K562 (cell line): ENCODE results near the gene SLC35G2. TPM values are rescaled to one million over a fixed set of nuclear protein-coding genes. Genes with fewer than 3 reads are reported as not detected.

Source experiments
- ATAC-seq: fragments of 200-7000 bp; cut with Tn5 transposase; 3 replicates; pipeline ENCODE4 v1.9.1; 2020; ENCODE audit warnings: moderate library complexity
- BruUV-seq: library from RNA; stranded (reverse); fragments of 400-500 nt; replicated peaks from 2 replicates; lab custom pipeline; 2021; lab: Mats Ljungman, UMichigan
- CTCF ChIA-PET: fragments of 300-600 bp; formaldehyde crosslinking; extraction: SDS; loops from one replicate; lab custom pipeline; 2021; ENCODE audit warnings: low intra/inter-chr PET ratio; lab: Yijun Ruan, JAX
- POLR2A ChIA-PET: fragments of 300-600, 350-650 bp; sonication (Branson Sonifier 250); formaldehyde crosslinking; extraction: SDS; loops from one replicate; lab custom pipeline; 2021; ENCODE audit warnings: antibody characterized with exemption, inconsistent platforms; lab: Yijun Ruan, JAX
- DNase-seq, 4 experiments: peaks; one replicate each; pipeline versions ENCODE4 v3.0.0 to v3.0.0-alpha.2; 2011 to 2018; ENCODE audit warnings: low spot score in 3 of 4, mixed read lengths in 3 of 4; ENCODE audit errors: extremely low read depth in 1 of 4
- FAIRE-seq: peaks from 2 replicates; lab custom pipeline; 2011; peaks lifted over from hg19 to GRCh38; lab: Jason Lieb, UNC
- H2AFZ ChIP-seq: 2 replicates; pipeline ENCODE4 v1.6.0; 2011; ENCODE audit warnings: low read depth, low read length, control low read depth, inconsistent platforms
- H3K27ac ChIP-seq: fragments of 200-600 bp; 3 replicates; pipeline ENCODE4 v1.8.0; 2011; ENCODE audit warnings: low read depth, mild to moderate bottlenecking, control low read depth, inconsistent platforms, low read length, moderate library complexity, mixed read lengths; ENCODE audit errors: extremely low read depth
- H3K27me3 ChIP-seq, 2 experiments: fragments of 300-600 bp in 1 of 2; 2 replicates in 1 of 2; 3 replicates in 1 of 2; pipeline versions ENCODE4 v1.6.0 to v1.8.0; 2011; ENCODE audit warnings: inconsistent platforms in 2 of 2, low read length in 2 of 2, mild to moderate bottlenecking in 1 of 2, mixed read lengths in 1 of 2, moderate library complexity in 1 of 2; ENCODE audit not compliant: control insufficient read depth in 2 of 2, insufficient read depth in 2 of 2
- H3K36me3 ChIP-seq: fragments of 300-600 bp; 3 replicates; pipeline ENCODE4 v1.8.0; 2011; ENCODE audit warnings: mild to moderate bottlenecking, low read length, inconsistent platforms; ENCODE audit not compliant: control insufficient read depth, insufficient read depth
- H3K4me1 ChIP-seq, 2 experiments: fragments of 200-600 bp in 1 of 2; replicated peaks in 1 of 2; 2 replicates in 1 of 2; 3 replicates in 1 of 2; pipeline versions ENCODE4 v1.5.1 to v1.8.0; 2011; ENCODE audit warnings: inconsistent platforms in 2 of 2, low read length in 2 of 2, mild to moderate bottlenecking in 1 of 2, mixed read lengths in 1 of 2, moderate library complexity in 1 of 2; ENCODE audit not compliant: control insufficient read depth in 2 of 2, insufficient read depth in 2 of 2
- H3K4me2 ChIP-seq: 2 replicates; pipeline ENCODE4 v1.6.1; 2011; ENCODE audit warnings: low read length, control low read depth, inconsistent platforms, mixed read lengths; ENCODE audit not compliant: insufficient read depth
- H3K4me3 ChIP-seq: fragments of 200-600 bp; sonication (generic), shearing (Covaris generic); 2 replicates; pipeline ENCODE4 v1.5.1; 2016; ENCODE audit warnings: control low read depth, inconsistent platforms
- H3K79me2 ChIP-seq: fragments of 200-600 bp; 3 replicates; pipeline ENCODE4 v1.8.0; 2011; ENCODE audit warnings: low read length, inconsistent platforms; ENCODE audit not compliant: control insufficient read depth, insufficient read depth
- H3K9ac ChIP-seq, 2 experiments: 2 replicates each; pipeline versions ENCODE4 v1.6.0 to v1.6.1; 2011; ENCODE audit warnings: low read depth in 2 of 2, low read length in 2 of 2, control low read depth in 1 of 2, inconsistent platforms in 1 of 2, mild to moderate bottlenecking in 1 of 2, mixed read lengths in 1 of 2; ENCODE audit not compliant: insufficient read depth in 1 of 2
- H3K9me1 ChIP-seq: one replicate; pipeline ENCODE4 v1.6.0; 2011; ENCODE audit warnings: inconsistent platforms, mild to moderate bottlenecking, low read length, moderate library complexity; ENCODE audit not compliant: control insufficient read depth, insufficient read depth
- H3K9me3 ChIP-seq: replicated peaks from 2 replicates; pipeline ENCODE4 v1.5.1; 2011; ENCODE audit warnings: low read depth, low read length, inconsistent platforms; ENCODE audit not compliant: control insufficient read depth, insufficient read depth
- H4K20me1 ChIP-seq: replicated peaks from 2 replicates; pipeline ENCODE4 v1.6.1; 2011; ENCODE audit warnings: low read length, inconsistent platforms, mixed read lengths; ENCODE audit not compliant: control insufficient read depth, insufficient read depth
- ATF1 ChIP-seq, 2 experiments: fragments of 450-650 bp in 1 of 2; IDR thresholded peaks; 2 replicates each; pipeline ENCODE4 v1.6.1; 2016; ENCODE audit warnings: missing compliant biosample characterization in 1 of 2, missing genetic modification characterization in 1 of 2
- CREM ChIP-seq: IDR thresholded peaks from 2 replicates; pipeline ENCODE4 v1.6.1; 2014; ENCODE audit warnings: antibody characterized with exemption, low read depth
- HEY1 ChIP-seq: fragments of 250-450 bp; sonication (Bioruptor Pico); IDR thresholded peaks from 2 replicates; pipeline ENCODE4 v1.5.0; 2020; ENCODE audit warnings: mild to moderate bottlenecking, moderate library complexity, borderline replicate concordance
- JUND ChIP-seq, 2 experiments: IDR thresholded peaks; 2 replicates in 1 of 2; 3 replicates in 1 of 2; pipeline ENCODE4 v1.6.1; 2011; ENCODE audit warnings: borderline replicate concordance in 2 of 2, low read depth in 2 of 2, low read length in 2 of 2, improper control_type of control experiment in 1 of 2, missing biosample characterization in 1 of 2, missing genetic modification characterization in 1 of 2, missing genetic modification reagents in 1 of 2
- MCM5 ChIP-seq: fragments of 450-650 bp; IDR thresholded peaks from 2 replicates; pipeline ENCODE4 v1.6.1; 2016; ENCODE audit warnings: low read depth
- RAD21 ChIP-seq, 2 experiments: fragments of 250-450 bp in 1 of 2; fragments of 450-650 bp in 1 of 2; sonication (Bioruptor Pico) in 1 of 2; formaldehyde crosslinking in 1 of 2; IDR thresholded peaks in 1 of 2; conservative IDR thresholded peaks in 1 of 2; 2 replicates each; pipeline versions ENCODE4 v1.4.0 to v1.8.0; 2020 to 2022; ENCODE audit warnings: mild to moderate bottlenecking in 2 of 2, moderate library complexity in 1 of 2
- WGBS: fragments of 100-300 bp; shearing (Covaris generic); methylation state at CpG from one replicate; pipeline ENCODE4 v1.1.6; 2016; ENCODE audit warnings: low coverage, mixed read lengths; ENCODE audit not compliant: insufficient coverage; ENCODE audit errors: missing lambda C conversion rate; 5-methylcytosine and 5-hydroxymethylcytosine counted together
- in situ Hi-C: fragments of 300-500 bp; cut with MboI; formaldehyde crosslinking; loops from 4 replicates; pipeline ENCODE4 v1.15.0; 2018; ENCODE audit warnings: inconsistent platforms, mixed read lengths
- intact Hi-C: fragments of 100-400 bp; cut with micrococcal nuclease; formaldehyde crosslinking; loops from 2 replicates; pipeline ENCODE4 v1.14.2; 2022
- polyA plus RNA-seq, 8 experiments: library from polyadenylated mRNA; depleted of rRNA in 4 of 8; stranded (reverse) in 5 of 8; unstranded in 3 of 8; fragments of >200 nt; fragmentation: Nextera tagmentation in 2 of 8; fragmentation: Illumina TruSeq in 1 of 8; extraction: Ambion mirVana in 2 of 8; extraction: Trizol in 1 of 8; gene quantifications; 2 replicates each; pipeline versions ENCODE4 v1.2.1 to v1.2.3, GENCODE V29; 2011 to 2014; ENCODE audit warnings: inconsistent platforms in 1 of 8, missing spikeins in 1 of 8
- total RNA-seq, 7 experiments: library from RNA; depleted of rRNA in 6 of 7; stranded (reverse); fragments of >200 nt in 6 of 7; fragmentation: Illumina TruSeq in 2 of 7; extraction: Trizol in 2 of 7; gene quantifications; 2 replicates each; pipeline versions ENCODE4 v1.2.1 to v1.2.3, GENCODE V29; 2011 to 2021; ENCODE audit warnings: low replicate concordance in 1 of 7
- TF ChIP-seq, protein P1 (sequence below), 2 experiments: fragments of 450-650 bp; formaldehyde crosslinking in 1 of 2; IDR thresholded peaks; 2 replicates each; pipeline versions ENCODE4 v1.4.0 to v1.6.1; 2014 to 2020; ENCODE audit warnings: mild to moderate bottlenecking in 2 of 2, borderline replicate concordance in 1 of 2, low read depth in 1 of 2
- TF ChIP-seq, protein P2 (sequence below): IDR thresholded peaks from 3 replicates; pipeline ENCODE4 v1.6.1; 2011; ENCODE audit warnings: borderline replicate concordance, mild to moderate bottlenecking, moderate library complexity; ENCODE audit not compliant: insufficient read length; ENCODE audit errors: extremely low read depth

The SLC35G2 gene
- total and polyA plus RNA-seq, 9 of the 15 experiments (the other 6 are each of a cell fraction or from before 2014, with no cell fraction given): 2.6 to 5.9 (median 3.2) TPM

DNA sequence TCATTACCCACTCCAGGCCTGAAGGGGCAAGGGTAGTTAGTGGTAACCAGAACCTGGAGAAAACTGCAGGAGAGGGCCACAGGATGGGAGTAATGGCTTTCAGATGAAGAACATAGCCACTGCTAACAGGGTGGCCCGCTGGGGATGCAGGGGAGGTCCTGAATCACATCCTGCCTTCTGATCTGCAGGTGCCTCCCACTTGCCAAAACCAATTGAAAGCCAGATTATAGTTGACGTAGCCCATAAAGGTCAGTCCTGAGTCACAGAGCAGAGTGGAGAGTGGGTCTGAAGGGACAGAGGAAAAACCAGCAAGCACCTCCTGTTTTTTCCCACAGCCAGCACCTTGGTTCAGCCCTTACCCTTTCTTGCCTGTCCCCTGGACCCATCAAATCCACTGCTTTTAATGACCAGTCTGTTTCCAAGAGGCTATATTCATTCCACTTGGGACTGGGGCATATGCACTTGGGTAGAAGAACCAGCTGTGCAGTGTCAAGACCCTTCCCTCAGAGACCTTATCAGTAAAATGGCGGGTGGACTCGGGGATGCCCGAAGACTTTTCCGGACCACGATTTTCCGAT, 646 bp upstream of the SLC35G2 start:
- intact Hi-C loops: loop anchor here (1.0 kb wide), 1 partner anchor 196 kb away; no protein-coding TSS in a partner anchor
- TF ChIP-seq ATF1 (CRISPR knock-in tag; IDR thresholded peaks at IDR 0.05) (no peak), ATF1 (tag; IDR thresholded peaks at IDR 0.05) (peak; percentile 51), CREM (0 out of 2 replicates have a peak, but pooled peaks have one; percentile 40), RAD21 (CRISPR knock-in tag; conservative IDR thresholded peaks at IDR 0.05 in 1 of 2, IDR thresholded peaks at IDR 0.05 in 1 of 2) (peak; percentile 17 to 51; a peak in 2 of 4 replicates), MCM5 (no peak), JUND (IDR thresholded peaks at IDR 0.05; ENCODE audit: borderline replicate concordance, low read depth, low read length) (0 out of 2 replicates have a peak, but pooled peaks have one; percentile 24), JUND (tag; IDR thresholded peaks at IDR 0.05; ENCODE audit: borderline replicate concordance, low read depth, low read length) (no peak), HEY1 (no peak)
- TF ChIP-seq, protein P1, sequence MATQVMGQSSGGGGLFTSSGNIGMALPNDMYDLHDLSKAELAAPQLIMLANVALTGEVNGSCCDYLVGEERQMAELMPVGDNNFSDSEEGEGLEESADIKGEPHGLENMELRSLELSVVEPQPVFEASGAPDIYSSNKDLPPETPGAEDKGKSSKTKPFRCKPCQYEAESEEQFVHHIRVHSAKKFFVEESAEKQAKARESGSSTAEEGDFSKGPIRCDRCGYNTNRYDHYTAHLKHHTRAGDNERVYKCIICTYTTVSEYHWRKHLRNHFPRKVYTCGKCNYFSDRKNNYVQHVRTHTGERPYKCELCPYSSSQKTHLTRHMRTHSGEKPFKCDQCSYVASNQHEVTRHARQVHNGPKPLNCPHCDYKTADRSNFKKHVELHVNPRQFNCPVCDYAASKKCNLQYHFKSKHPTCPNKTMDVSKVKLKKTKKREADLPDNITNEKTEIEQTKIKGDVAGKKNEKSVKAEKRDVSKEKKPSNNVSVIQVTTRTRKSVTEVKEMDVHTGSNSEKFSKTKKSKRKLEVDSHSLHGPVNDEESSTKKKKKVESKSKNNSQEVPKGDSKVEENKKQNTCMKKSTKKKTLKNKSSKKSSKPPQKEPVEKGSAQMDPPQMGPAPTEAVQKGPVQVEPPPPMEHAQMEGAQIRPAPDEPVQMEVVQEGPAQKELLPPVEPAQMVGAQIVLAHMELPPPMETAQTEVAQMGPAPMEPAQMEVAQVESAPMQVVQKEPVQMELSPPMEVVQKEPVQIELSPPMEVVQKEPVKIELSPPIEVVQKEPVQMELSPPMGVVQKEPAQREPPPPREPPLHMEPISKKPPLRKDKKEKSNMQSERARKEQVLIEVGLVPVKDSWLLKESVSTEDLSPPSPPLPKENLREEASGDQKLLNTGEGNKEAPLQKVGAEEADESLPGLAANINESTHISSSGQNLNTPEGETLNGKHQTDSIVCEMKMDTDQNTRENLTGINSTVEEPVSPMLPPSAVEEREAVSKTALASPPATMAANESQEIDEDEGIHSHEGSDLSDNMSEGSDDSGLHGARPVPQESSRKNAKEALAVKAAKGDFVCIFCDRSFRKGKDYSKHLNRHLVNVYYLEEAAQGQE (IDR thresholded peaks at IDR 0.05; ENCODE audit: borderline replicate concordance): peak; percentile 35; the same call in 1 of the 2 replicates
- TF ChIP-seq, protein P1 (CRISPR knock-in tag; IDR thresholded peaks at IDR 0.05; ENCODE audit: low read depth): no peak
- TF ChIP-seq, protein P2, sequence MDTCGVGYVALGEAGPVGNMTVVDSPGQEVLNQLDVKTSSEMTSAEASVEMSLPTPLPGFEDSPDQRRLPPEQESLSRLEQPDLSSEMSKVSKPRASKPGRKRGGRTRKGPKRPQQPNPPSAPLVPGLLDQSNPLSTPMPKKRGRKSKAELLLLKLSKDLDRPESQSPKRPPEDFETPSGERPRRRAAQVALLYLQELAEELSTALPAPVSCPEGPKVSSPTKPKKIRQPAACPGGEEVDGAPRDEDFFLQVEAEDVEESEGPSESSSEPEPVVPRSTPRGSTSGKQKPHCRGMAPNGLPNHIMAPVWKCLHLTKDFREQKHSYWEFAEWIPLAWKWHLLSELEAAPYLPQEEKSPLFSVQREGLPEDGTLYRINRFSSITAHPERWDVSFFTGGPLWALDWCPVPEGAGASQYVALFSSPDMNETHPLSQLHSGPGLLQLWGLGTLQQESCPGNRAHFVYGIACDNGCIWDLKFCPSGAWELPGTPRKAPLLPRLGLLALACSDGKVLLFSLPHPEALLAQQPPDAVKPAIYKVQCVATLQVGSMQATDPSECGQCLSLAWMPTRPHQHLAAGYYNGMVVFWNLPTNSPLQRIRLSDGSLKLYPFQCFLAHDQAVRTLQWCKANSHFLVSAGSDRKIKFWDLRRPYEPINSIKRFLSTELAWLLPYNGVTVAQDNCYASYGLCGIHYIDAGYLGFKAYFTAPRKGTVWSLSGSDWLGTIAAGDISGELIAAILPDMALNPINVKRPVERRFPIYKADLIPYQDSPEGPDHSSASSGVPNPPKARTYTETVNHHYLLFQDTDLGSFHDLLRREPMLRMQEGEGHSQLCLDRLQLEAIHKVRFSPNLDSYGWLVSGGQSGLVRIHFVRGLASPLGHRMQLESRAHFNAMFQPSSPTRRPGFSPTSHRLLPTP: no peak

More for the DNA sequence above, 646 bp upstream of the SLC35G2 start:
- ChIA-PET CTCF (interaction anchor here (1.0 kb wide), 1 partner anchor 65 kb away, joined by 3 read pairs; no protein-coding TSS in a partner anchor), POLR2A (no interaction called here)
- BruUV-seq: no TSS peak
- Histone ChIP-seq H3K9me1 (no peaks in the 10 kb centered on the region), H3K79me2 (no peaks in the 10 kb centered on the region; the same call in 2 of the 3 replicates), H3K4me1 (peaks cover 2 to 17% of the 10 kb centered on the region in 2 experiments; a peak in 4 of 5 replicates), H3K4me2 (peak overlapping the region; percentile 74), H2AFZ (peak overlapping the region; percentile 95), H3K27ac (peak overlapping the region; percentile 73; the same call in 2 of the 3 replicates), H3K9ac (peak overlapping the region; percentile 68 to 92; a peak in 3 of 4 replicates), H3K36me3 (no peaks in the 10 kb centered on the region; the same call in 2 of the 3 replicates), H3K9me3 (no peaks in the 10 kb centered on the region), H3K27me3 (no peaks in the 10 kb centered on the region), H3K4me3 (peak overlapping the region; percentile 57), H4K20me1 (no peaks in the 10 kb centered on the region)
- DNase-seq (peak; percentile 11 to 70 (median 36)), ATAC-seq (peak; percentile 85), FAIRE-seq (peak; percentile 80)
- in situ Hi-C loops: no loop called here
- WGBS: 2% methylated on average over 7 of the region's 8 CpGs
